CD4-positive, alpha-beta T cell treated with Interleukin-17A for 4 hours (primary cell): ENCODE measurements around the gene MEGF6.

Source experiments
- DNase-seq: peaks from one replicate; pipeline ENCODE4 v3.0.0-alpha.2; 2020; ENCODE audit warnings: mixed read lengths

The MEGF6 gene

GRCh38 chr1:3568815-3569435 is 42.4 kb downstream of the MEGF6 start:
- no peak for DNase-seq

- DNase-seq, result no peak
Observed at GRCh38 chr1:3566951-3567804, 44.1 kb downstream of the MEGF6 start.

- no peak for DNase-seq
Observed at GRCh38 chr1:3566003-3566885, 45.1 kb downstream of the MEGF6 start.

- DNase-seq, result peak; percentile 59
Observed at GRCh38 chr1:3564921-3565831, 46.1 kb downstream of the MEGF6 start.

- no peak for DNase-seq
Observed at GRCh38 chr1:3563610-3564009, 47.7 kb downstream of the MEGF6 start.

- no peak for DNase-seq
Observed at GRCh38 chr1:3563125-3563524, 48.2 kb downstream of the MEGF6 start.

GRCh38 chr1:3562712-3563111 is 48.6 kb downstream of the MEGF6 start:
- no peak for DNase-seq

GRCh38 chr1:3561702-3562101 is 49.6 kb downstream of the MEGF6 start:
- no peak for DNase-seq

- DNase-seq, result no peak
Observed at GRCh38 chr1:3560981-3561380, 50.3 kb downstream of the MEGF6 start.

GRCh38 chr1:3560251-3560871 is 50.9 kb downstream of the MEGF6 start:
- DNase-seq, result no peak

GRCh38 chr1:3558036-3558726 is 53.1 kb downstream of the MEGF6 start:
- no peak for DNase-seq

- no peak for DNase-seq
Observed at GRCh38 chr1:3557366-3557765, 53.9 kb downstream of the MEGF6 start.

- no peak for DNase-seq
Observed at GRCh38 chr1:3556336-3556735, 55.0 kb downstream of the MEGF6 start.

- DNase-seq, result no peak
Observed at GRCh38 chr1:3555131-3555920, 56.0 kb downstream of the MEGF6 start.

- no peak for DNase-seq
Observed at GRCh38 chr1:3553940-3554223, 57.4 kb downstream of the MEGF6 start.

- no peak for DNase-seq
Observed at GRCh38 chr1:3553166-3553939, 58.0 kb downstream of the MEGF6 start.

- no peak for DNase-seq
Observed at GRCh38 chr1:3552751-3553150, 58.6 kb downstream of the MEGF6 start.

- DNase-seq, result no peak
Observed at GRCh38 chr1:3552176-3552575, 59.1 kb downstream of the MEGF6 start.

GRCh38 chr1:3551711-3552110 is 59.6 kb downstream of the MEGF6 start:
- DNase-seq, result no peak

GRCh38 chr1:3551290-3551678 is 60.0 kb downstream of the MEGF6 start:
- no peak for DNase-seq
